OCI-LY3 (cell line): ENCODE measurements around the gene ZSCAN32.

Experiments used
- CTCF ChIP-seq: fragments of 200-600, 300-600 bp; sonication (generic); IDR thresholded peaks from 2 replicates; pipeline ENCODE4 v1.5.1; 2014; ENCODE audit warnings: antibody characterized with exemption, low read length, low read depth
- EZH2phosphoT487 ChIP-seq: fragments of 200-600 bp; shearing (Covaris generic); IDR thresholded peaks from 2 replicates; pipeline ENCODE4 v1.6.1; 2018; ENCODE audit warnings: antibody characterized with exemption, mixed run types, low read depth

GRCh38 chr16:3348547-3349167 lies 52.1 kb downstream of the ZSCAN32 start:
- TF ChIP-seq CTCF (no peak), EZH2phosphoT487 (no peak)
